HCT116 (cell line): ENCODE results near the gene SLC39A13. TPM values are rescaled to one million over a fixed set of nuclear protein-coding genes. Genes with fewer than 3 reads are reported as not detected.

Source experiments
- ATAC-seq: fragments of 200-7000 bp; cut with Tn5 transposase; 2 replicates; pipeline ENCODE4 v1.9.1; 2020; ENCODE audit warnings: mild to moderate bottlenecking, moderate library complexity
- BruUV-seq: library from RNA; stranded (reverse); fragments of 400-500 nt; replicated peaks from 2 replicates; lab custom pipeline; 2021; lab: Mats Ljungman, UMichigan
- CTCF ChIA-PET: fragments of 300-600 bp; sonication (Branson Sonifier 250); formaldehyde crosslinking; loops from one replicate; lab custom pipeline; 2021; ENCODE audit warnings: antibody characterized with exemption; lab: Charles Lee
- POLR2A ChIA-PET: fragments of 300-600, 350-600 bp; sonication (Branson Sonifier 250); formaldehyde crosslinking; loops from one replicate; lab custom pipeline; 2021; ENCODE audit warnings: antibody characterized with exemption; lab: Charles Lee
- RAD21 ChIA-PET, 2 experiments: fragments of 300-600 bp; sonication (Branson Sonifier 250); formaldehyde crosslinking; loops; one replicate each; lab custom pipeline; 2023; ENCODE audit warnings: low total read pairs in 2 of 2; ENCODE audit not compliant: uncharacterized antibody in 2 of 2, unreplicated experiment in 2 of 2, low non-redundant PET in 1 of 2; lab: Charles Lee
- DNase-seq: peaks from one replicate; pipeline ENCODE4 v3.0.0-alpha.2; 2010; ENCODE audit warnings: low read depth, low spot score
- H2AFZ ChIP-seq: fragments of 200-600 bp; shearing (Covaris generic), sonication (generic); 2 replicates; pipeline ENCODE4 v1.6.1; 2017; ENCODE audit warnings: low read depth, mixed run types, mixed read lengths, antibody characterized with exemption, low read length; ENCODE audit not compliant: poor library complexity, severe bottlenecking
- H3K27ac ChIP-seq: 2 replicates; pipeline ENCODE4 v1.5.1; 2012; ENCODE audit warnings: low read depth, low read length
- H3K27me3 ChIP-seq: fragments of 200-600 bp; sonication (generic); 2 replicates; pipeline ENCODE4 v1.6.1; 2016; ENCODE audit warnings: mixed run types, low read length, mixed read lengths; ENCODE audit not compliant: insufficient read depth
- H3K36me3 ChIP-seq, 2 experiments: fragments of 200-500 bp in 1 of 2; fragments of 200-600 bp in 1 of 2; sonication (Bioruptor generic) in 1 of 2; sonication (generic) in 1 of 2; 2 replicates each; pipeline versions ENCODE4 v1.5.1 to v1.6.1; 2014 to 2016; ENCODE audit warnings: low read length in 2 of 2, inconsistent platforms in 1 of 2, mixed read lengths in 1 of 2, mixed run types in 1 of 2; ENCODE audit not compliant: insufficient read depth in 2 of 2, control insufficient read depth in 1 of 2
- H3K4me1 ChIP-seq, 2 experiments: fragments of 200-600 bp in 1 of 2; sonication (generic) in 1 of 2; 2 replicates each; pipeline versions ENCODE4 v1.5.1 to v1.6.1; 2012 to 2017; ENCODE audit warnings: low read length in 2 of 2, inconsistent platforms in 1 of 2, mild to moderate bottlenecking in 1 of 2, mixed read lengths in 1 of 2, mixed run types in 1 of 2, moderate library complexity in 1 of 2; ENCODE audit not compliant: insufficient read depth in 2 of 2, control insufficient read depth in 1 of 2
- H3K4me2 ChIP-seq: fragments of 200-600 bp; sonication (generic); 2 replicates; pipeline ENCODE4 v1.6.1; 2017; ENCODE audit warnings: mixed run types, low read length, mixed read lengths
- H3K4me3 ChIP-seq, 2 experiments: fragments of 200-600 bp in 1 of 2; sonication (generic) in 1 of 2; replicated peaks in 1 of 2; 2 replicates each; pipeline ENCODE4 v1.5.1; 2011 to 2016; ENCODE audit warnings: low read length in 2 of 2, control low read depth in 1 of 2, low read depth in 1 of 2, mild to moderate bottlenecking in 1 of 2, mixed read lengths in 1 of 2, mixed run types in 1 of 2
- H3K79me2 ChIP-seq: fragments of 200-600 bp; sonication (generic); 2 replicates; pipeline ENCODE4 v1.6.1; 2017; ENCODE audit warnings: mild to moderate bottlenecking, mixed run types, low read length, moderate library complexity, mixed read lengths; ENCODE audit not compliant: insufficient read depth
- H3K9ac ChIP-seq: fragments of 200-600 bp; sonication (generic); 2 replicates; pipeline ENCODE4 v1.6.1; 2016; ENCODE audit warnings: low read length, mixed read lengths
- H3K9me2 ChIP-seq: fragments of 200-600 bp; sonication (generic), shearing (Covaris generic); 2 replicates; pipeline ENCODE4 v1.6.1; 2017; ENCODE audit warnings: mixed run types, mild to moderate bottlenecking, moderate library complexity; ENCODE audit not compliant: insufficient read depth
- H3K9me3 ChIP-seq, 2 experiments: fragments of 200-500 bp in 1 of 2; fragments of 200-600 bp in 1 of 2; sonication (Bioruptor generic) in 1 of 2; sonication (generic) in 1 of 2; 2 replicates each; pipeline ENCODE4 v1.6.1; 2014 to 2017; ENCODE audit warnings: low read length in 2 of 2, mixed read lengths in 2 of 2, inconsistent platforms in 1 of 2, low read depth in 1 of 2, mild to moderate bottlenecking in 1 of 2, mixed run types in 1 of 2, moderate library complexity in 1 of 2; ENCODE audit not compliant: control insufficient read depth in 1 of 2, insufficient read depth in 1 of 2
- H4K20me1 ChIP-seq: fragments of 200-600 bp; sonication (generic), shearing (Covaris generic); 2 replicates; pipeline ENCODE4 v1.6.1; 2017; ENCODE audit warnings: mixed run types, mild to moderate bottlenecking, moderate library complexity; ENCODE audit not compliant: insufficient read depth
- CEBPB ChIP-seq: IDR thresholded peaks from 2 replicates; pipeline ENCODE4 v1.6.1; 2012; ENCODE audit warnings: low read depth
- ELF1 ChIP-seq: IDR thresholded peaks from 2 replicates; pipeline ENCODE4 v1.6.1; 2012; ENCODE audit warnings: low read depth, borderline replicate concordance
- EZH2phosphoT487 ChIP-seq: fragments of 200-600 bp; IDR thresholded peaks from 2 replicates; pipeline ENCODE4 v1.6.1; 2018; ENCODE audit warnings: antibody characterized with exemption, borderline replicate concordance
- JUND ChIP-seq: IDR thresholded peaks from 2 replicates; pipeline ENCODE4 v1.6.1; 2012
- MAX ChIP-seq: IDR thresholded peaks from 2 replicates; pipeline ENCODE4 v1.6.1; 2012
- POLR2A ChIP-seq: IDR thresholded peaks from 2 replicates; pipeline ENCODE4 v1.7.0; 2011; ENCODE audit warnings: borderline replicate concordance; ENCODE audit not compliant: insufficient read depth, insufficient read length; ENCODE audit errors: extremely low read depth
- POLR2AphosphoS5 ChIP-seq: IDR thresholded peaks from 2 replicates; pipeline ENCODE4 v1.6.1; 2011; ENCODE audit warnings: mild to moderate bottlenecking, low read depth, low read length, moderate library complexity
- RAD21 ChIP-seq: IDR thresholded peaks from 2 replicates; pipeline ENCODE4 v1.6.1; 2012; ENCODE audit warnings: low read depth, mild to moderate bottlenecking
- SP1 ChIP-seq: IDR thresholded peaks from 2 replicates; pipeline ENCODE4 v1.6.1; 2012; ENCODE audit warnings: low read depth
- SRF ChIP-seq: IDR thresholded peaks from 2 replicates; pipeline ENCODE4 v1.6.1; 2012; ENCODE audit warnings: low read depth
- TCF7L2 ChIP-seq: IDR thresholded peaks from 2 replicates; pipeline ENCODE4 v1.7.0; 2011; ENCODE audit warnings: borderline replicate concordance, inconsistent platforms; ENCODE audit not compliant: insufficient read depth, insufficient read length; ENCODE audit errors: extremely low read depth
- YY1 ChIP-seq: IDR thresholded peaks from 2 replicates; pipeline ENCODE4 v1.6.1; 2011; ENCODE audit warnings: low read length, low read depth, moderate library complexity, mild to moderate bottlenecking; ENCODE audit not compliant: insufficient replicate concordance; ENCODE audit errors: extremely low read depth
- ZBTB33 ChIP-seq: IDR thresholded peaks from 2 replicates; pipeline ENCODE4 v1.6.1; 2011; ENCODE audit warnings: mild to moderate bottlenecking, low read length, moderate library complexity; ENCODE audit not compliant: insufficient replicate concordance; ENCODE audit errors: extremely low read depth
- ZFX ChIP-seq: fragments of 450-650 bp; IDR thresholded peaks from 2 replicates; pipeline ENCODE4 v1.6.1; 2017
- ZNF274 ChIP-seq: fragments of 200-500 bp; sonication (Bioruptor generic); IDR thresholded peaks from 2 replicates; pipeline ENCODE4 v1.6.1; 2014; ENCODE audit warnings: mild to moderate bottlenecking, low read depth, low read length, inconsistent platforms
- intact Hi-C: fragments of 100-400 bp; cut with micrococcal nuclease; formaldehyde crosslinking; loops from 2 replicates; pipeline ENCODE4 v1.10.0; 2022
- total RNA-seq: library from RNA; stranded (reverse); gene quantifications from one replicate; pipeline ENCODE4 v1.2.1, GENCODE V29; 2021; ENCODE audit not compliant: unreplicated experiment

Gene SLC39A13
- total RNA-seq, 1 experiment from 2014 or later, result 23.9 TPM

- no TSS peak for BruUV-seq
- TF ChIP-seq POLR2A (no peak), RAD21 (no peak), MAX (no peak), SRF (no peak)
- Histone ChIP-seq H3K27ac (no peak overlapping the region), H3K4me3 (no peak overlapping the region), H4K20me1 (no peaks in the 10 kb centered on the region), H3K36me3 (no peaks in the 10 kb centered on the region), H3K4me1 (no peaks in the 10 kb centered on the region), H3K9ac (no peak overlapping the region), H3K27me3 (no peaks in the 10 kb centered on the region), H3K4me2 (no peak overlapping the region), H3K79me2 (no peaks in the 10 kb centered on the region), H2AFZ (no peak overlapping the region), H3K9me2 (no peaks in the 10 kb centered on the region), H3K9me3 (no peaks in the 10 kb centered on the region)
- intact Hi-C loops, result no loop called here
- ATAC-seq, result no peak
- DNase-seq, result no peak
- POLR2A ChIA-PET, result no interaction called here
- CTCF ChIA-PET, result no interaction called here
- RAD21 ChIA-PET, result no interaction called here
Measured at GRCh38 chr11:47440054-47440476, 31.7 kb downstream of the SLC39A13 start.

- Histone ChIP-seq H3K9me3 (no peaks in the 10 kb centered on the region), H3K4me2 (no peak overlapping the region), H3K27ac (no peak overlapping the region), H3K9me2 (no peaks in the 10 kb centered on the region), H3K79me2 (no peaks in the 10 kb centered on the region), H3K36me3 (no peaks in the 10 kb centered on the region), H3K9ac (no peak overlapping the region), H2AFZ (no peak overlapping the region), H3K4me1 (no peaks in the 10 kb centered on the region), H4K20me1 (no peaks in the 10 kb centered on the region), H3K4me3 (no peak overlapping the region), H3K27me3 (no peaks in the 10 kb centered on the region)
- ATAC-seq (no peak), DNase-seq (no peak)
- ChIA-PET POLR2A (no interaction called here), RAD21 (no interaction called here), CTCF (no interaction called here)
- intact Hi-C loops, result no loop called here
- BruUV-seq, result no TSS peak
- TF ChIP-seq EZH2phosphoT487, result no peak
- TF ChIP-seq POLR2A, result no peak
- no peak for TF ChIP-seq POLR2AphosphoS5
- no peak for TF ChIP-seq ZFX
- TF ChIP-seq JUND, result no peak
- TF ChIP-seq SP1, result no peak
- TF ChIP-seq ELF1, result no peak
- no peak for TF ChIP-seq MAX
- no peak for TF ChIP-seq CEBPB
- no peak for TF ChIP-seq ZBTB33
- no peak for TF ChIP-seq TCF7L2
- TF ChIP-seq YY1, result no peak
- no peak for TF ChIP-seq ZNF274
- TF ChIP-seq SRF, result no peak
- TF ChIP-seq RAD21, result no peak
Measured at GRCh38 chr11:47441421-47441820, 33.0 kb downstream of the SLC39A13 start.
